Endothelial cell (in vitro differentiated cells): Measurements from ENCODE around the gene DNAH11. TPM values are rescaled to one million over a fixed set of nuclear protein-coding genes. Genes with fewer than 3 reads are reported as not detected.

Experiments
- DNase-seq: peaks from one replicate; pipeline ENCODE4 v3.0.0; 2021; ENCODE audit warnings: low spot score
- H3K27ac Mint-ChIP-seq: one replicate; pipeline ENCODE4 v1.8.0; 2021; ENCODE audit warnings: mixed read lengths, inconsistent platforms; ENCODE audit not compliant: unreplicated experiment
- H3K27me3 Mint-ChIP-seq: one replicate; pipeline ENCODE4 v1.8.0; 2021; ENCODE audit warnings: mild to moderate bottlenecking, moderate library complexity, mixed read lengths, inconsistent platforms; ENCODE audit not compliant: unreplicated experiment
- H3K36me3 Mint-ChIP-seq: one replicate; pipeline ENCODE4 v1.8.0; 2021; ENCODE audit warnings: mild to moderate bottlenecking, low read depth, mixed read lengths, inconsistent platforms; ENCODE audit not compliant: unreplicated experiment
- H3K4me1 Mint-ChIP-seq: one replicate; pipeline ENCODE4 v1.8.0; 2021; ENCODE audit warnings: mild to moderate bottlenecking, mixed read lengths, inconsistent platforms; ENCODE audit not compliant: unreplicated experiment
- H3K4me3 Mint-ChIP-seq: one replicate; pipeline ENCODE4 v1.8.0; 2021; ENCODE audit warnings: mild to moderate bottlenecking, mixed read lengths, inconsistent platforms; ENCODE audit not compliant: unreplicated experiment
- H3K9me3 Mint-ChIP-seq: one replicate; pipeline ENCODE4 v1.8.0; 2021; ENCODE audit warnings: mixed read lengths, inconsistent platforms; ENCODE audit not compliant: unreplicated experiment
- total RNA-seq: library from RNA; stranded (reverse); fragmentation: NEBNext Ultra II Directional; extraction: Animal tissue kit (Norgen Biotek cat#: 25700); gene quantifications from one replicate; pipeline ENCODE4 v1.2.1, GENCODE V29; 2021; ENCODE audit not compliant: unreplicated experiment
- TF ChIP-seq, protein P1 (sequence below): fragments of 200-600 bp; sonication (generic); IDR thresholded peaks from one replicate; pipeline ENCODE4 v1.5.0; 2021; ENCODE audit warnings: antibody characterized with exemption; ENCODE audit not compliant: unreplicated experiment

DNAH11 gene
- total RNA-seq, 1 donor from 2014 or later, result 0.18 TPM

DNA sequence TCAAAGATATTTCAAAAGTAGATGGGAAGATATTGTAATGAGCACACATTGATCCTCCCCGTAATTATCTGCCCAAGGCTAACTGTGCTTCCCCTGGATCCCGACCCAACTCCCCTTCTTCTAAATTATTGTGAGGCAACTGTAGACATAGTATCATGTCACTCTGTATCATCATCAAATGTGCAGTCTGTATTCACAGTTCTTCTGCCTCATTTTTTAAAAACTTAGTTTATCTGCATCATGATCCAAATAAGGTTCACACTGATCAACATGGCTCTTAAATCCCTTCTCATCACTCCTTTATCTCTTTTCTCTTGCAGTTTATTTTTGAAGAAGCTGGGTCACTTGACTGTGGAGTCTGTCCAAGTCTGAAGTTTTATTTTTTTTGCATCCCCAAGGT lies 375.4 kb downstream of the DNAH11 start:
- TF ChIP-seq, protein P1, sequence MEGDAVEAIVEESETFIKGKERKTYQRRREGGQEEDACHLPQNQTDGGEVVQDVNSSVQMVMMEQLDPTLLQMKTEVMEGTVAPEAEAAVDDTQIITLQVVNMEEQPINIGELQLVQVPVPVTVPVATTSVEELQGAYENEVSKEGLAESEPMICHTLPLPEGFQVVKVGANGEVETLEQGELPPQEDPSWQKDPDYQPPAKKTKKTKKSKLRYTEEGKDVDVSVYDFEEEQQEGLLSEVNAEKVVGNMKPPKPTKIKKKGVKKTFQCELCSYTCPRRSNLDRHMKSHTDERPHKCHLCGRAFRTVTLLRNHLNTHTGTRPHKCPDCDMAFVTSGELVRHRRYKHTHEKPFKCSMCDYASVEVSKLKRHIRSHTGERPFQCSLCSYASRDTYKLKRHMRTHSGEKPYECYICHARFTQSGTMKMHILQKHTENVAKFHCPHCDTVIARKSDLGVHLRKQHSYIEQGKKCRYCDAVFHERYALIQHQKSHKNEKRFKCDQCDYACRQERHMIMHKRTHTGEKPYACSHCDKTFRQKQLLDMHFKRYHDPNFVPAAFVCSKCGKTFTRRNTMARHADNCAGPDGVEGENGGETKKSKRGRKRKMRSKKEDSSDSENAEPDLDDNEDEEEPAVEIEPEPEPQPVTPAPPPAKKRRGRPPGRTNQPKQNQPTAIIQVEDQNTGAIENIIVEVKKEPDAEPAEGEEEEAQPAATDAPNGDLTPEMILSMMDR, result no peak
- no peaks in the 10 kb centered on the region for H3K9me3 Mint-ChIP-seq
- no peak overlapping the region for H3K27ac Mint-ChIP-seq
- H3K36me3 Mint-ChIP-seq, result peaks cover 11% of the 10 kb centered on the region
- DNase-seq, result no peak
- no peaks in the 10 kb centered on the region for H3K27me3 Mint-ChIP-seq
- H3K4me1 Mint-ChIP-seq, result peaks cover 4% of the 10 kb centered on the region
- H3K4me3 Mint-ChIP-seq, result no peak overlapping the region

DNA sequence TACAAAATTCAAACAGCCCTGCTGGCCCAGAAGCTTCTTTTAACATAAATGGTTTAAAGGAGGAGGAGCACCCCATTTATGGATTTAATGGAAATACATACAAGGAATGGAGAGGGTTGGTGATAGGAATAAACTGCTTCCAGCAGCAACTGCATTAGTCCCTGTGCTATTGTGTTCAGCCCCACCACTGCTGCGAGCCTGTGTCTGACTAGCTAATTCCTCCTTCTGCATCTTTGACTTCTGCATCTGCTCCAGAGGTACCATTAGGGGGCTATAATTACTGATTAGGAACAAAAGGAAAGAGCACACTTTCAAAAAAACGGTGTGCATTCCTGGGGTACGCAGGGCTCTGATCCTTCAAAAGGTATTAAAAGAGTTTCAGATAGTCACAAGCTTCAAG lies 378.1 kb downstream of the DNAH11 start:
- Mint-ChIP-seq H3K4me3 (no peak overlapping the region), H3K4me1 (no peaks in the 10 kb centered on the region), H3K27ac (no peak overlapping the region)

DNA sequence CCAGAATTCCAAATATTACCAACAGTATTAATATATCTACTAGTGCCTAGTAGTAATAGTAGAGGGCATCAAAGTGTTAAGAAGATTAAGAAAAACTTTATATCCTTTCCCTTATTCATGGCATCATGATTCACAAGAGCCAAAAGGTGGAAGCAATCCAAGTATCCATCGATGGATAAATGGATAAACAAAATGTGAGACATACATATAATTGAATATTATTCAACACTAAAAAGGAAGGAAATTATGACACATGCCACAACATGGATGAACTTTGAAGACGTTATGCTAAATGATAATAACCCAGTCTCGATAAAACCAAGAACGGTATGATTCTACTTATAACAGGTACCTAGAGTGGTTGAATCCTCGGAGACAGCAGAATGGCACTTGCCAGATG lies 379.8 kb downstream of the DNAH11 start:
- Mint-ChIP-seq H3K36me3 (no peaks in the 10 kb centered on the region), H3K9me3 (no peaks in the 10 kb centered on the region), H3K4me3 (no peak overlapping the region), H3K27ac (no peak overlapping the region), H3K27me3 (no peaks in the 10 kb centered on the region), H3K4me1 (no peaks in the 10 kb centered on the region)
- no peak for DNase-seq
- TF ChIP-seq, protein P1, result no peak

More for the DNA sequence above, 378.1 kb downstream of the DNAH11 start:
- Mint-ChIP-seq H3K27me3 (no peaks in the 10 kb centered on the region), H3K36me3 (peaks cover 3% of the 10 kb centered on the region), H3K9me3 (no peaks in the 10 kb centered on the region)
- TF ChIP-seq, protein P1, result no peak
- DNase-seq, result no peak

DNA sequence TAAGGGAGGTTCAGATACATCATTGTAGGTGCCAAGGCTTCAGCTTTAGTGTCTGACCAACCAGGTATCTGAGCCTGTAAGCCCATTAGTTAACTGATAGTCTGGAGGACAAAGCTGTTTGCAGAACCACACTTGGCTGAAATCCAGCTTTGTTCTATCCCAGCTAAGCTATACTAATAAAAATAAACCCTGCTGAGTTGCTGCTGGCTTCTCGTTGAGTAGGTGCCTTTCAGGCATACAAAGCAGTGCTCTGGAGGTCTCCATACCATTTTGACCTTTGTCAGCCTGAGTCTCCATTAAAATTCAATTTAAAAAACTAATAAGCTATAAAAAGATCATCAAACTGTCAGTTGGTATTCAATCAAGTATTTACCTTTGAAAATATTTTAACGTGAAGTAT lies 380.8 kb downstream of the DNAH11 start:
- no peak for DNase-seq
- Mint-ChIP-seq H3K27ac (no peak overlapping the region), H3K4me1 (no peaks in the 10 kb centered on the region), H3K27me3 (no peaks in the 10 kb centered on the region), H3K36me3 (no peaks in the 10 kb centered on the region), H3K9me3 (no peaks in the 10 kb centered on the region), H3K4me3 (no peak overlapping the region)
- TF ChIP-seq, protein P1, result no peak

DNA sequence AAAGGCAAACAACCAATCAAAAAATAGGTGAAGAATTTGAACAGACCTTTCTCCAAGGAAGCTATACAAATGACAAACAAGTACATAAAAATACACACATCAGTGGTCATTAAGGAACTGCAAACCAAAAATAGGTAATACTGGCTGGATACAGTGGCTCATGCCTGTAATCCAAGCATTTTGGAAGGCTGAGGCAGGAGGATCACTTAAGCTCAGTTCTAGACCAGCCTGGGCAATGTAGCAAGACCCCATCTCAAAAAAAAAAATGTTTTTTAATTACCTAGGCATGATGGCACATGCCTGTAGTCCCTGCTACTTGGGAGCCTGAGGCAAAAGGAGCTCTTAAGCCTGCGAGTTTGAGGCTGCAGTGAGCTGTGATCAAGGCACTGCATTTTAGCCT lies 383.6 kb downstream of the DNAH11 start:
- TF ChIP-seq, protein P1, result no peak
- H3K4me1 Mint-ChIP-seq, result peaks cover 1% of the 10 kb centered on the region
- DNase-seq, result no peak
- H3K27ac Mint-ChIP-seq, result no peak overlapping the region
- no peaks in the 10 kb centered on the region for H3K27me3 Mint-ChIP-seq
- no peaks in the 10 kb centered on the region for H3K36me3 Mint-ChIP-seq
- no peak overlapping the region for H3K4me3 Mint-ChIP-seq
- H3K9me3 Mint-ChIP-seq, result no peaks in the 10 kb centered on the region
